ENCODE data around the gene PLA2G6.

The PLA2G6 gene

GRCh38 chr22:38223289-38223960 lies 41.8 kb upstream of the PLA2G6 start:
- no peak for DNase-seq (ENCODE audit: extremely low read depth, low read depth)
- TF ChIP-seq CTCF (IDR thresholded peaks at IDR 0.05; ENCODE audit: low read depth, low read length), result no peak

GRCh38 chr22:38222797-38223119 lies 41.1 kb upstream of the PLA2G6 start:
- no peak for TF ChIP-seq CTCF (IDR thresholded peaks at IDR 0.05; ENCODE audit: low read depth, low read length)
- DNase-seq (ENCODE audit: extremely low read depth, low read depth), result no peak

GRCh38 chr22:38221908-38222796 lies 40.5 kb upstream of the PLA2G6 start:
- no peak for DNase-seq (ENCODE audit: extremely low read depth, low read depth)
- no peak for TF ChIP-seq CTCF (IDR thresholded peaks at IDR 0.05; ENCODE audit: low read depth, low read length)

GRCh38 chr22:38221407-38221806 lies 39.8 kb upstream of the PLA2G6 start:
- DNase-seq (ENCODE audit: extremely low read depth, low read depth), result no peak
- TF ChIP-seq CTCF (IDR thresholded peaks at IDR 0.05; ENCODE audit: low read depth, low read length), result no peak

- TF ChIP-seq CTCF (IDR thresholded peaks at IDR 0.05; ENCODE audit: low read depth, low read length), result no peak
- DNase-seq (ENCODE audit: extremely low read depth, low read depth), result no peak
These were observed 39.2 kb upstream of the PLA2G6 start for GRCh38 chr22:38220653-38221386.

GRCh38 chr22:38220163-38220562 lies 38.5 kb upstream of the PLA2G6 start:
- no peak for DNase-seq (ENCODE audit: extremely low read depth, low read depth)
- no peak for TF ChIP-seq CTCF (IDR thresholded peaks at IDR 0.05; ENCODE audit: low read depth, low read length)

GRCh38 chr22:38219632-38220031 lies 38.0 kb upstream of the PLA2G6 start:
- no peak for DNase-seq (ENCODE audit: extremely low read depth, low read depth)
- no peak for TF ChIP-seq CTCF (IDR thresholded peaks at IDR 0.05; ENCODE audit: low read depth, low read length)

All from AG09319 (cell line).